ENCODE data around the gene AKAP13.

AKAP13 gene

DNA sequence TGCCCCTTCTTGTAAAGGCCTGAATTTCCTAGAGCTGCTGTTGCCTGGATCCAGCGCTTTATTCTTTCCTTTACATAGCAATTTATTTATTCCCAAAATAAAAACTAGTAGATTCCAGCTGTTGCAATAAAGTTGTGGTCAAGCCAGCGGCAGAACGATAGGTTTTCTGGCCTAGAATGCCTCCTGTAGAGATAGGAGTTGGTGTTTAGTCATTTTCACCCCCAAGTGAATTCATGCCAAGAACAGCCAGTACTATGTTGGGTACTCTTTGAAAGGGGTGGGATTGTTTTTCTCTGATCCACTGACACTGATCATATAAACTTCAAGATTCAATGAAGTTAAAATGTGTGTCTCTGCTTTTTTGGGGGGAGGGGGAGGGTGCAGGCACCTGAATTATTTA is 344.6 kb downstream of the AKAP13 start:
- no peak for TF ChIP-seq CTCF (IDR thresholded peaks at IDR 0.05)
- TF ChIP-seq ZFX (IDR thresholded peaks at IDR 0.05; ENCODE audit: borderline replicate concordance): no peak
- no peak overlapping the region for H3K27ac ChIP-seq

GRCh38 chr15:85725564-85725963 is 345.2 kb downstream of the AKAP13 start:
- H3K27ac ChIP-seq: no peak overlapping the region

GRCh38 chr15:85726454-85726853 is 346.1 kb downstream of the AKAP13 start:
- TF ChIP-seq ZFX (IDR thresholded peaks at IDR 0.05; ENCODE audit: borderline replicate concordance) (no peak), CTCF (IDR thresholded peaks at IDR 0.05) (no peak)

More at GRCh38 chr15:85725564-85725963, 345.2 kb downstream of the AKAP13 start:
- no peak for TF ChIP-seq ZFX (IDR thresholded peaks at IDR 0.05; ENCODE audit: borderline replicate concordance)
- no peak for TF ChIP-seq CTCF (IDR thresholded peaks at IDR 0.05)

GRCh38 chr15:85727068-85727467 is 346.7 kb downstream of the AKAP13 start:
- H3K27ac ChIP-seq: no peak overlapping the region
- no peak for TF ChIP-seq ZFX (IDR thresholded peaks at IDR 0.05; ENCODE audit: borderline replicate concordance)
- TF ChIP-seq CTCF (IDR thresholded peaks at IDR 0.05): no peak

More at GRCh38 chr15:85726454-85726853, 346.1 kb downstream of the AKAP13 start:
- H3K27ac ChIP-seq: no peak overlapping the region

DNA sequence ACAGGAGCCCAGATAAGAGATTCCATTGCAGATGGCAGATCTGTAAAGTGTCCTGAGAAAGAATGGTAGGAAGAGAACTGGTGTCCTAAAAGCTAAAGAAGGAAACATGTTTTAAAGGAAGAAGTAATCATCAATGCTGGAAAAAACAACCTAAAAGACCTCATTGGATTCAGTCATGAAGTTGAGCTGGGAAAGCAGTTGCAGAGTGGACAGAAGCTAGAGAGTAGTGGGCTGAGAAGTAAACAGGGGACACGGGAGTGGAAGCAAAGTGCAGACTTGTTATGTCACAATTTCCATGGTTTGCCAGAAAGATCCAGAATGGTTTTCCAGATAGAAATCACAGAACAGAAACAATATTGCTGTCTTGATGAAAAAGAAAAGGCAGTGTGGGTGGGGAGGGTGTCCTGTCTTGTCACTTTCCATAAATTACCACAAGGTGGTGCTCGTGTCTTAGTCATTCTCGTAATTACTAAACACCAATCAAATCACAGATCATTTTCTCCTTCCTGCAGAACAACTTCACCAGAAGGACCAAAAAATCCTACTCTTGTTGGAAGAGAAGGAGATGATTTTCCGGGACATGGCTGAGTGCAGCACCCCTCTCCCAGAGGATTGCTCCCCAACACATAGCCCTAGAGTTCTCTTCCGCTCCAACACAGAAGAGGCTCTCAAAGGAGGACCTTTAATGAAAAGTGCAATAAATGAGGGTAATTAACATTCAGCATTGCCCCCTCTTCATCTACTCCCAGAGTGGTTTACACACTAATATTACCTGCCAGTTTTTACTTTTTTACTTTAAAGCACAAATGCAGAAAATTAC is 349.8 kb downstream of the AKAP13 start:
- TF ChIP-seq CTCF (IDR thresholded peaks at IDR 0.05): peak; percentile 78
- TF ChIP-seq ZFX (IDR thresholded peaks at IDR 0.05; ENCODE audit: borderline replicate concordance): no peak
- H3K27ac ChIP-seq: no peak overlapping the region

GRCh38 chr15:85733416-85733815 is 353.0 kb downstream of the AKAP13 start:
- TF ChIP-seq CTCF (IDR thresholded peaks at IDR 0.05) (no peak), ZFX (IDR thresholded peaks at IDR 0.05; ENCODE audit: borderline replicate concordance) (no peak)
- H3K27ac ChIP-seq: no peak overlapping the region

DNA sequence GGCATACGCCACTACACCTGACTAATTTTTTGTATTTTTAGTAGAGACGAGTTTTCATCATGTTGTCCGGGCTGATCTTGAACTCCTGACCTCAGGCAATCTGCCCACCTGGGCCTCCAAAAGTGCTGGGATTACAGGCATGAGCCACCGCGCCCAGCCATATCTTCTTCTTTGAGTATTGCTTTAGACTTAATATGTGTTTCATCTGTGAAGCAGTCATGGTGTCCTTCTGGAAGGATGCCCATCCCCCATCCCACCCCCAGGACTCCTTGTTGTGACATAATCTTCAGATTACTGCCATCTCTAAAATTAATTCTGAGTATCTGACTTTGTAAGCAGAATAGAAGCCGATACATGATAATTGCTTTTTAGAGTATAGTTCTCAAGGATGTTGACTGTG is 356.7 kb downstream of the AKAP13 start:
- H3K27ac ChIP-seq: no peak overlapping the region
- TF ChIP-seq ZFX (IDR thresholded peaks at IDR 0.05; ENCODE audit: borderline replicate concordance): no peak
- TF ChIP-seq CTCF (IDR thresholded peaks at IDR 0.05): no peak

Measured in 22Rv1 (cell line).